Fibroblast of lung (primary cell): ENCODE measurements around the gene WNT7A. TPM values are rescaled to one million over a fixed set of nuclear protein-coding genes. Genes with fewer than 3 reads are reported as not detected.

Experiments used
- DNase-seq, 2 donors: peaks; one replicate each; pipeline versions ENCODE4 v3.0.0 to v3.0.0-alpha.2; 2010; ENCODE audit warnings: low read depth in 2 of 2
- H2AFZ ChIP-seq: 2 replicates; pipeline ENCODE4 v1.5.1; 2012; ENCODE audit warnings: low read length, control low read depth, inconsistent platforms
- H3K27ac ChIP-seq: 2 replicates; pipeline ENCODE4 v1.5.1; 2011; ENCODE audit warnings: low read length, control low read depth; ENCODE audit not compliant: insufficient read depth
- H3K27me3 ChIP-seq: 2 replicates; pipeline ENCODE4 v1.5.1; 2011; ENCODE audit warnings: mild to moderate bottlenecking, low read length; ENCODE audit not compliant: control insufficient read depth, insufficient read depth
- H3K36me3 ChIP-seq: 2 replicates; pipeline ENCODE4 v1.5.1; 2011; ENCODE audit warnings: low read length; ENCODE audit not compliant: control insufficient read depth, insufficient read depth
- H3K4me1 ChIP-seq: 2 replicates; pipeline ENCODE4 v1.5.1; 2011; ENCODE audit warnings: low read length; ENCODE audit not compliant: control insufficient read depth, insufficient read depth; ENCODE audit errors: extremely low read depth
- H3K4me2 ChIP-seq: 2 replicates; pipeline ENCODE4 v1.5.1; 2011; ENCODE audit warnings: low read length, control low read depth; ENCODE audit not compliant: insufficient read depth; ENCODE audit errors: extremely low read depth
- H3K4me3 ChIP-seq, 4 experiments: fragments of 200-600 bp in 1 of 4; sonication (generic) in 1 of 4; replicated peaks in 1 of 4; 2 replicates each; pipeline ENCODE4 v1.5.1; 2011 to 2016; ENCODE audit warnings: low read length in 4 of 4, low read depth in 3 of 4, mild to moderate bottlenecking in 3 of 4, control low read depth in 2 of 4, inconsistent platforms in 1 of 4, mixed read lengths in 1 of 4; ENCODE audit not compliant: insufficient read depth in 1 of 4; ENCODE audit errors: control extremely low read depth in 1 of 4
- H3K79me2 ChIP-seq: 2 replicates; pipeline ENCODE4 v1.5.1; 2012; ENCODE audit warnings: mild to moderate bottlenecking, low read length, inconsistent platforms; ENCODE audit not compliant: control insufficient read depth, insufficient read depth
- H3K9ac ChIP-seq: 2 replicates; pipeline ENCODE4 v1.5.1; 2011; ENCODE audit warnings: mild to moderate bottlenecking, low read length, control low read depth; ENCODE audit not compliant: insufficient read depth
- H3K9me3 ChIP-seq: 2 replicates; pipeline ENCODE4 v1.5.1; 2012; ENCODE audit warnings: low read depth, low read length; ENCODE audit not compliant: control insufficient read depth, insufficient read depth
- H4K20me1 ChIP-seq: 2 replicates; pipeline ENCODE4 v1.5.1; 2011; ENCODE audit warnings: low read length; ENCODE audit not compliant: control insufficient read depth, insufficient read depth; ENCODE audit errors: extremely low read depth
- EZH2 ChIP-seq: IDR thresholded peaks from 2 replicates; pipeline ENCODE4 v1.5.1; 2012; ENCODE audit warnings: low read length, control low read depth, mild to moderate bottlenecking; ENCODE audit errors: missing control alignments
- polyA plus RNA-seq, 2 donors: library from polyadenylated mRNA; depleted of rRNA in 1 of 2; stranded (reverse) in 1 of 2; unstranded in 1 of 2; fragments of >200 nt; gene quantifications; 2 replicates each; pipeline ENCODE4 v1.2.1, GENCODE V29; 2011 to 2012; ENCODE audit warnings: missing spikeins in 1 of 2
- total RNA-seq: library from RNA; depleted of rRNA; stranded (reverse); fragments of >200 nt; gene quantifications from 2 replicates; pipeline ENCODE4 v1.2.1, GENCODE V29; 2014
- TF ChIP-seq, protein P1 (sequence below), 2 donors: IDR thresholded peaks in 1 of 2; conservative IDR thresholded peaks in 1 of 2; 1 replicate in 1 of 2; 2 replicates in 1 of 2; pipeline ENCODE4 v1.5.1; 2011 to 2012; ENCODE audit warnings: low read length in 2 of 2, control low read depth in 1 of 2, inconsistent platforms in 1 of 2, low read depth in 1 of 2, mild to moderate bottlenecking in 1 of 2

WNT7A gene
- total and polyA plus RNA-seq, 2 donors (not counting 1 experiment from before 2014, with no cell fraction given), result not detected

DNA sequence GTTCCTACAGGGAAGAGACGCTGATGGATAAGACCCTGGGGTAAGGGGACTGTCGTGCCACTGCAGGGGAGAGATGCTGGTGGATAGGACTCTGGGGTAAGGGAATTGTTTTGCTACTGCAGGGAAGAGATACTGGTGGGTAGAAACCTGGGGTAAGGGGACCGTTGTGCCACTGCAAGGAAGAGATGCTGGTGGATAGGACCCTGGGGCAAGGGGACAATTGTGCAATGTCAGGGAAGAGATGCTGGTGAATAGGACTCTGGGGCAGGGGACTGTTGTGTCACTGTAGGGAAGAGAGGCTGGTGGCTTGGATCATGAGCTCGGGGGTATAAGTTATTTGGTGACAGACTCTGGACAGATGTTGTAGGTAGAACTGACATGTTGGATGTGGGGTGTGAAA lies 37.6 kb downstream of the WNT7A start:
- Histone ChIP-seq H3K36me3 (no peaks in the 10 kb centered on the region), H3K4me2 (no peak overlapping the region), H2AFZ (no peak overlapping the region), H3K9me3 (no peaks in the 10 kb centered on the region), H3K4me1 (no peaks in the 10 kb centered on the region), H4K20me1 (no peaks in the 10 kb centered on the region), H3K27me3 (no peaks in the 10 kb centered on the region), H3K9ac (no peak overlapping the region), H3K79me2 (no peaks in the 10 kb centered on the region), H3K4me3 (no peak overlapping the region), H3K27ac (no peak overlapping the region)
- no peak for DNase-seq
- TF ChIP-seq, protein P1, sequence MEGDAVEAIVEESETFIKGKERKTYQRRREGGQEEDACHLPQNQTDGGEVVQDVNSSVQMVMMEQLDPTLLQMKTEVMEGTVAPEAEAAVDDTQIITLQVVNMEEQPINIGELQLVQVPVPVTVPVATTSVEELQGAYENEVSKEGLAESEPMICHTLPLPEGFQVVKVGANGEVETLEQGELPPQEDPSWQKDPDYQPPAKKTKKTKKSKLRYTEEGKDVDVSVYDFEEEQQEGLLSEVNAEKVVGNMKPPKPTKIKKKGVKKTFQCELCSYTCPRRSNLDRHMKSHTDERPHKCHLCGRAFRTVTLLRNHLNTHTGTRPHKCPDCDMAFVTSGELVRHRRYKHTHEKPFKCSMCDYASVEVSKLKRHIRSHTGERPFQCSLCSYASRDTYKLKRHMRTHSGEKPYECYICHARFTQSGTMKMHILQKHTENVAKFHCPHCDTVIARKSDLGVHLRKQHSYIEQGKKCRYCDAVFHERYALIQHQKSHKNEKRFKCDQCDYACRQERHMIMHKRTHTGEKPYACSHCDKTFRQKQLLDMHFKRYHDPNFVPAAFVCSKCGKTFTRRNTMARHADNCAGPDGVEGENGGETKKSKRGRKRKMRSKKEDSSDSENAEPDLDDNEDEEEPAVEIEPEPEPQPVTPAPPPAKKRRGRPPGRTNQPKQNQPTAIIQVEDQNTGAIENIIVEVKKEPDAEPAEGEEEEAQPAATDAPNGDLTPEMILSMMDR (conservative IDR thresholded peaks at IDR 0.05 in 1 of 2, IDR thresholded peaks at IDR 0.05 in 1 of 2; ENCODE audit: low read depth in 1 of 2, low read length in 2 of 2), result no peak
- no peak for TF ChIP-seq EZH2

DNA sequence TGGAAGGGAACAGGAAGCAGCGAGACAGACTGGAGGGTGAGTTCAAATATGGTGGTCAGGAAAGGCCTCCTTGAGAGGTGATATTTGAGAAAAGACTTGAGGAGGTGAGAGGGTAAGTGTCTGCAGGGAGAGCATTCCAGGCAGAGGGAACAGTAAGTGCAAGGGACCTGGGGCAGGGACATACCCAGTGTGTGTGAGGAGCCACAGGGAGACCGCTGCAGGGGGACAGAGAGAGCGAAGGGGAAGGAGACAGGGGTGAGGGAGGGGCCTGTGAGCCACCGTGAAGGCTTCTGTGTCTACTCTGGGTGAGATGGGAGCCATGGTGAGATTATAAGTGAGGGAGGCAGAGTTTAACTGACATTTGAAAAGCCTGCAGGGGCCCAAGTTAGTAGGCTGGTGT lies 38.0 kb downstream of the WNT7A start:
- Histone ChIP-seq H3K27ac (no peak overlapping the region), H3K27me3 (no peaks in the 10 kb centered on the region), H4K20me1 (no peaks in the 10 kb centered on the region), H3K79me2 (no peaks in the 10 kb centered on the region), H2AFZ (no peak overlapping the region), H3K36me3 (no peaks in the 10 kb centered on the region), H3K4me2 (no peak overlapping the region), H3K4me1 (no peaks in the 10 kb centered on the region), H3K9ac (no peak overlapping the region), H3K9me3 (no peaks in the 10 kb centered on the region), H3K4me3 (no peak overlapping the region)
- DNase-seq, result no peak
- TF ChIP-seq, protein P1 (conservative IDR thresholded peaks at IDR 0.05 in 1 of 2, IDR thresholded peaks at IDR 0.05 in 1 of 2; ENCODE audit: low read depth in 1 of 2, low read length in 2 of 2), result no peak
- no peak for TF ChIP-seq EZH2

DNA sequence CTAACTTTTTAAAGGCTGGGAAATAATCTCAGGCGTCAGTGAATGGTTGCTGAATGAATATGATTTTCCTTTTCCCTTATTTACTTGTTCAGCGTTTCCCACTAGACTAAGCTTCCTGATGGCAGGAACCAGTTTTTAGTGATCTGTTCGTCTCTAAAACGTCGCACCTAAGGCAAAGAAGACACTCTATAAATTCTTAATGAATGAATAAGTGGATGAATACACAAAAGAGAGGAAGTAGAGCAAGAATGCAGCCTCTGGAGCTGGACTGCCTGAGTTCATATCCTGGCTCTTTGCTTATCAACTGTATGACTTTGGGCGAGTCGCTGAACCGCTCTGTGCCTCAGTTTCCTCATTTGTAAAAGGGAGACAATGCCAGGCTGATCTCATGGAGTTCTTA lies 38.7 kb downstream of the WNT7A start:
- no peak for DNase-seq
- H3K4me3 ChIP-seq, result no peak overlapping the region
- H3K36me3 ChIP-seq, result no peaks in the 10 kb centered on the region
- no peaks in the 10 kb centered on the region for H3K4me1 ChIP-seq
- H3K9ac ChIP-seq, result no peak overlapping the region
- TF ChIP-seq, protein P1 (conservative IDR thresholded peaks at IDR 0.05 in 1 of 2, IDR thresholded peaks at IDR 0.05 in 1 of 2; ENCODE audit: low read depth in 1 of 2, low read length in 2 of 2), result no peak
- TF ChIP-seq EZH2, result no peak
- H2AFZ ChIP-seq, result no peak overlapping the region
- H3K79me2 ChIP-seq, result no peaks in the 10 kb centered on the region
- H3K4me2 ChIP-seq, result no peak overlapping the region
- no peaks in the 10 kb centered on the region for H4K20me1 ChIP-seq
- H3K27me3 ChIP-seq, result no peaks in the 10 kb centered on the region
- no peak overlapping the region for H3K27ac ChIP-seq
- no peaks in the 10 kb centered on the region for H3K9me3 ChIP-seq
